Measurements from ENCODE around the gene HOXC4. TPM values are rescaled to one million over a fixed set of nuclear protein-coding genes. Genes with fewer than 3 reads are reported as not detected.

HOXC4 gene
- 67.4 to 73.6 TPM (median 69.4 TPM) in 3 replicates for total RNA-seq

GRCh38 chr12:54053751-54054741, at the start of gene HOXC4:
TSS of gene HOXC4 (plus strand) at chr12:54053835. CDS start at chr12:54053923, 88 bp downstream.
- DNase-seq (ENCODE audit: low spot score in 2 of 2, unreplicated experiment in 2 of 2), result peak in 1 of 2 experiments; percentile 48
- H3K27me3 Mint-ChIP-seq (ENCODE audit: low read depth), result peaks cover 50% of the 10 kb centered on the region
- H3K27ac Mint-ChIP-seq, result peak within 1 kb of the TSS; percentile 91
- peaks cover 94% of the 10 kb centered on the region for H3K4me1 Mint-ChIP-seq
- peak within 1 kb of the TSS; percentile 70 for H3K4me3 Mint-ChIP-seq
- H3K9me3 Mint-ChIP-seq, result no peaks in the 10 kb centered on the region
- peaks cover 8% of the 10 kb centered on the region for H3K36me3 Mint-ChIP-seq
- TF ChIP-seq, protein P1, sequence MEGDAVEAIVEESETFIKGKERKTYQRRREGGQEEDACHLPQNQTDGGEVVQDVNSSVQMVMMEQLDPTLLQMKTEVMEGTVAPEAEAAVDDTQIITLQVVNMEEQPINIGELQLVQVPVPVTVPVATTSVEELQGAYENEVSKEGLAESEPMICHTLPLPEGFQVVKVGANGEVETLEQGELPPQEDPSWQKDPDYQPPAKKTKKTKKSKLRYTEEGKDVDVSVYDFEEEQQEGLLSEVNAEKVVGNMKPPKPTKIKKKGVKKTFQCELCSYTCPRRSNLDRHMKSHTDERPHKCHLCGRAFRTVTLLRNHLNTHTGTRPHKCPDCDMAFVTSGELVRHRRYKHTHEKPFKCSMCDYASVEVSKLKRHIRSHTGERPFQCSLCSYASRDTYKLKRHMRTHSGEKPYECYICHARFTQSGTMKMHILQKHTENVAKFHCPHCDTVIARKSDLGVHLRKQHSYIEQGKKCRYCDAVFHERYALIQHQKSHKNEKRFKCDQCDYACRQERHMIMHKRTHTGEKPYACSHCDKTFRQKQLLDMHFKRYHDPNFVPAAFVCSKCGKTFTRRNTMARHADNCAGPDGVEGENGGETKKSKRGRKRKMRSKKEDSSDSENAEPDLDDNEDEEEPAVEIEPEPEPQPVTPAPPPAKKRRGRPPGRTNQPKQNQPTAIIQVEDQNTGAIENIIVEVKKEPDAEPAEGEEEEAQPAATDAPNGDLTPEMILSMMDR (IDR thresholded peaks at IDR 0.05; ENCODE audit: unreplicated experiment), result no peak

DNA sequence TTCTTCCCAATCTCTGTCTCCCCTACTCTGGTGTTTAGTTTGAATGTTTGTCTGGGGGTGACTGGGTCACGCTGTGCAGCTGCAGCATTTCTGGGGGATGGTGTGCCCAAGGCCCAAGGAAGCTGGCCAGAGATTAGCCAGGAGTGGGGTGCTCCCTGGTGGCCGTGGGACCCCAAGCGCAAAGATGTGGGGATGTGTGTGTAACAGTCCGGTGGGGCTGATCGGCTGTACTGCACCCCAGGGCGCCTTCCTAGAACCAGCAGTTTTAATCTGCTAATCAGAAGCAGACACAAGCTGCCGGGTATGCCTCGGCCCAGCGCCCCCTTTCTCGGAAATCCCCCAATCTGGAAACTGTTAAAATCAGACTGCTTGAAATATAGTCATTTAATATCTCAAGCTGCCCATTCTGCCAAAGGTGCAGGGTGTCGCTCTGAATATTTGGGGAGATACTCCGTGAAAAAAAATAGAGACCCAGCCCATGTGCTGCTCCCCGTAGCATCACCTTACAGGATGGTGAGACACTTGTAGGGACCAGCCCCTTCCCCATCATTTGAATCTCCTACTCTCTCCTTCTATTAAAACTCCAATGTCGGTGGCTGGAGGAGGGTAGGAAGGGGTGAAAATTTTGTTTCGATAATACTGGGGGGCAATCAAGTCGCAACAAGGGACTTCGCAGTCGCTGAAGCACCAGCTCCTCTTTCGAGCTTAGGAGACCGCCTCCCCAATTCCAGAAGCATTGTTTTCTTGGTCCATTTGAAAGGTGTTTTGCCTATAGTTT, 49.4 kb upstream of the HOXC4 start:
- peaks cover 96% of the 10 kb centered on the region for H3K27me3 Mint-ChIP-seq (ENCODE audit: low read depth)
- H3K4me1 Mint-ChIP-seq, result peaks cover 28% of the 10 kb centered on the region
- H3K9me3 Mint-ChIP-seq, result no peaks in the 10 kb centered on the region
- H3K36me3 Mint-ChIP-seq, result peaks cover 3% of the 10 kb centered on the region
- H3K4me3 Mint-ChIP-seq, result no peak overlapping the region
- no peak overlapping the region for H3K27ac Mint-ChIP-seq
- TF ChIP-seq, protein P1 (IDR thresholded peaks at IDR 0.05; ENCODE audit: unreplicated experiment), result no peak
- DNase-seq (ENCODE audit: low spot score in 2 of 2, unreplicated experiment in 2 of 2), result no peak

DNA sequence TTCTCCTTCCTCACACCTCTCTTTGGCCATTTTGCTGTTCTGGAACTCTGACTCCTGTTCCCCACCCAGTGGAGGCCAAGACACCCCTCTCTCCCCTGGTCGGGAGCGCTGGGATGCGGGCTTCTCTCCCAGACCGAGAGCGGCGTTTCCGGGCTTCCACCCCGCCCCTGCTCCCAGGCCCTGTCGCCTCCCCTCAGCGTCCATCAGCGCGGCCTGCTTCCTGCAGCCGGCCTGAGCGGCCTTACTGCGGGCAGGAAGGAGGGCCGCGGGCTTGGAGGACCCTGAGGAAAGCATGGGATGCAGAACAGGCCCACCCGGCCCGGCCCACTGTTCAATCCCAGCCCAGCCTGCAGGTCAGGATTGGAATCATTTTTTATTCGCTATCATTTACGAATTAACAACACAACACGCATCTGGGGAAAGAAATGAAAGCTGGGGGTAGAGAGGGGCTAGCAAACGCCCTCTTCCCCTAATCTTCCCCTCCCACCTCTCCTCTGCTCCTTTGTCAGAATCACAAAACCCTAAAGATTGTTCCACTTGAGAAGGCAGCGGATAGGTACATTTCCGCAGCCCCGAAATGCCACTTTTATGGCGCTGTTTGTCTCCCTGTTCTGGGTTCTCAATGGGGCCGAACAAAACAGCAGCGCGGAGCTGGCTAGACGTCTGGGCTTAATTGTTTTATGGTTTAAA, 48.6 kb upstream of the HOXC4 start:
- TF ChIP-seq, protein P1 (IDR thresholded peaks at IDR 0.05; ENCODE audit: unreplicated experiment), result no peak
- Mint-ChIP-seq H3K36me3 (peaks cover 3% of the 10 kb centered on the region), H3K27ac (peak overlapping the region; percentile 8), H3K4me1 (peaks cover 34% of the 10 kb centered on the region), H3K27me3 (ENCODE audit: low read depth) (peaks cover 96% of the 10 kb centered on the region), H3K4me3 (peak overlapping the region; percentile 71), H3K9me3 (no peaks in the 10 kb centered on the region)
- no peak for DNase-seq (ENCODE audit: low spot score in 2 of 2, unreplicated experiment in 2 of 2)

- TF ChIP-seq, protein P1 (IDR thresholded peaks at IDR 0.05; ENCODE audit: unreplicated experiment), result no peak
- Mint-ChIP-seq H3K36me3 (peaks cover 3% of the 10 kb centered on the region), H3K4me1 (peaks cover 36% of the 10 kb centered on the region), H3K9me3 (no peaks in the 10 kb centered on the region), H3K27me3 (ENCODE audit: low read depth) (peaks cover 96% of the 10 kb centered on the region), H3K27ac (peak overlapping the region; percentile 8), H3K4me3 (peak overlapping the region; percentile 71)
- DNase-seq (ENCODE audit: low spot score in 2 of 2, unreplicated experiment in 2 of 2), result no peak
These were observed 48.1 kb upstream of the HOXC4 start for GRCh38 chr12:54005531-54005852.

GRCh38 chr12:54005853-54006558, 47.6 kb upstream of the HOXC4 start:
- H3K36me3 Mint-ChIP-seq, result peaks cover 3% of the 10 kb centered on the region
- peaks cover 40% of the 10 kb centered on the region for H3K4me1 Mint-ChIP-seq
- peak overlapping the region; percentile 71 for H3K4me3 Mint-ChIP-seq
- no peaks in the 10 kb centered on the region for H3K9me3 Mint-ChIP-seq
- TF ChIP-seq, protein P1 (IDR thresholded peaks at IDR 0.05; ENCODE audit: unreplicated experiment), result peak; percentile 99
- H3K27ac Mint-ChIP-seq, result peak overlapping the region; percentile 79
- peaks cover 96% of the 10 kb centered on the region for H3K27me3 Mint-ChIP-seq (ENCODE audit: low read depth)
- peak; percentile 80 to 95 for DNase-seq (ENCODE audit: low spot score in 2 of 2, unreplicated experiment in 2 of 2)

Measured in mesothelial cell of epicardium (in vitro differentiated cells).